Duodenal mucosa (tissue), 2 donors: Measurements from ENCODE around the gene RRP12.
A peak's percentile ranks its signal among the peaks of the same experiment; 100 is the strongest.

Source experiments
- H3K27ac ChIP-seq: one replicate; pipeline ENCODE4 v1.7.0; 2013; ENCODE audit warnings: low read depth, low read length
- H3K27me3 ChIP-seq, 2 donors: one replicate each; pipeline ENCODE4 v1.7.0; 2013; ENCODE audit warnings: low read length in 2 of 2, control low read depth in 1 of 2; ENCODE audit not compliant: insufficient read depth in 2 of 2, control insufficient read depth in 1 of 2
- H3K36me3 ChIP-seq, 2 donors: one replicate each; pipeline ENCODE4 v1.7.0; 2013; ENCODE audit warnings: low read length in 2 of 2, control low read depth in 1 of 2; ENCODE audit not compliant: insufficient read depth in 2 of 2, control insufficient read depth in 1 of 2
- H3K4me1 ChIP-seq, 2 donors: one replicate each; pipeline ENCODE4 v1.7.0; 2013; ENCODE audit warnings: low read length in 2 of 2, control low read depth in 1 of 2; ENCODE audit not compliant: insufficient read depth in 2 of 2, control insufficient read depth in 1 of 2
- H3K4me3 ChIP-seq, 2 donors: one replicate each; pipeline ENCODE4 v1.7.0; 2013; ENCODE audit warnings: low read length in 2 of 2, low read depth in 1 of 2
- H3K9ac ChIP-seq, 2 donors: one replicate each; pipeline ENCODE4 v1.7.0; 2013; ENCODE audit warnings: low read length in 2 of 2, low read depth in 1 of 2
- H3K9me3 ChIP-seq, 2 donors: one replicate each; pipeline ENCODE4 v1.7.0; 2013; ENCODE audit warnings: low read length in 2 of 2, control low read depth in 1 of 2; ENCODE audit not compliant: control insufficient read depth in 1 of 2

The RRP12 gene

GRCh38 chr10:97328646-97329453 lies 72.3 kb downstream of the RRP12 start:
- H3K27ac ChIP-seq, result peak overlapping the region; percentile 47
- no peak overlapping the region for H3K9ac ChIP-seq
- peak overlapping the region; percentile 34 to 51 for H3K4me3 ChIP-seq
- peaks cover 28 to 46% of the 10 kb centered on the region in 2 donors for H3K4me1 ChIP-seq
- H3K9me3 ChIP-seq, result no peaks in the 10 kb centered on the region
- no peaks in the 10 kb centered on the region for H3K27me3 ChIP-seq
- H3K36me3 ChIP-seq, result peaks cover 0 to 4% of the 10 kb centered on the region in 2 donors

GRCh38 chr10:97327348-97328294 lies 73.5 kb downstream of the RRP12 start:
- Histone ChIP-seq H3K9me3 (no peaks in the 10 kb centered on the region), H3K27ac (no peak overlapping the region), H3K9ac (no peak overlapping the region), H3K4me1 (peaks cover 28 to 46% of the 10 kb centered on the region in 2 donors), H3K4me3 (no peak overlapping the region), H3K36me3 (peaks cover 0 to 4% of the 10 kb centered on the region in 2 donors), H3K27me3 (no peaks in the 10 kb centered on the region)

GRCh38 chr10:97325754-97326153 lies 75.4 kb downstream of the RRP12 start:
- H3K9me3 ChIP-seq, result no peaks in the 10 kb centered on the region
- H3K27ac ChIP-seq, result no peak overlapping the region
- H3K4me3 ChIP-seq, result no peak overlapping the region
- peaks cover 39 to 49% of the 10 kb centered on the region in 2 donors for H3K4me1 ChIP-seq
- no peaks in the 10 kb centered on the region for H3K27me3 ChIP-seq
- H3K9ac ChIP-seq, result no peak overlapping the region
- peaks cover 0 to 4% of the 10 kb centered on the region in 2 donors for H3K36me3 ChIP-seq

GRCh38 chr10:97323501-97323900 lies 77.6 kb downstream of the RRP12 start:
- no peak overlapping the region for H3K27ac ChIP-seq
- no peak overlapping the region for H3K4me3 ChIP-seq
- H3K36me3 ChIP-seq, result no peaks in the 10 kb centered on the region
- H3K9ac ChIP-seq, result no peak overlapping the region
- H3K9me3 ChIP-seq, result no peaks in the 10 kb centered on the region
- peaks cover 25 to 36% of the 10 kb centered on the region in 2 donors for H3K4me1 ChIP-seq
- no peaks in the 10 kb centered on the region for H3K27me3 ChIP-seq

GRCh38 chr10:97321804-97322190 lies 79.3 kb downstream of the RRP12 start:
- no peak overlapping the region for H3K27ac ChIP-seq

GRCh38 chr10:97321032-97321803 lies 79.9 kb downstream of the RRP12 start:
- Histone ChIP-seq H3K36me3 (no peaks in the 10 kb centered on the region), H3K9me3 (no peaks in the 10 kb centered on the region), H3K27me3 (no peaks in the 10 kb centered on the region), H3K4me3 (peak overlapping the region; percentile 86 to 90), H3K27ac (no peak overlapping the region), H3K4me1 (peaks cover 12 to 22% of the 10 kb centered on the region in 2 donors), H3K9ac (peak overlapping the region; percentile 77 to 91)

More at GRCh38 chr10:97321804-97322190, 79.3 kb downstream of the RRP12 start:
- H3K9ac ChIP-seq, result peak overlapping the region; percentile 77 to 91
- no peaks in the 10 kb centered on the region for H3K27me3 ChIP-seq
- no peaks in the 10 kb centered on the region for H3K36me3 ChIP-seq
- H3K4me3 ChIP-seq, result peak overlapping the region; percentile 86 to 90
- no peaks in the 10 kb centered on the region for H3K9me3 ChIP-seq
- peaks cover 12 to 22% of the 10 kb centered on the region in 2 donors for H3K4me1 ChIP-seq

- no peaks in the 10 kb centered on the region for H3K36me3 ChIP-seq
- H3K4me3 ChIP-seq, result peak overlapping the region; percentile 86 to 90
- no peaks in the 10 kb centered on the region for H3K9me3 ChIP-seq
- H3K27me3 ChIP-seq, result no peaks in the 10 kb centered on the region
- peak overlapping the region; percentile 77 to 91 for H3K9ac ChIP-seq
- H3K27ac ChIP-seq, result peak overlapping the region; percentile 99
- H3K4me1 ChIP-seq, result peaks cover 12 to 22% of the 10 kb centered on the region in 2 donors
These were observed 80.6 kb downstream of the RRP12 start for GRCh38 chr10:97320480-97321031.

- Histone ChIP-seq H3K9me3 (no peaks in the 10 kb centered on the region), H3K27me3 (no peaks in the 10 kb centered on the region), H3K36me3 (no peaks in the 10 kb centered on the region), H3K27ac (peak overlapping the region; percentile 99), H3K4me3 (peak overlapping the region; percentile 86 to 90), H3K4me1 (peaks cover 12 to 22% of the 10 kb centered on the region in 2 donors), H3K9ac (peak overlapping the region; percentile 77 to 91)
These were observed 81.3 kb downstream of the RRP12 start for GRCh38 chr10:97319671-97320479.
